Measurements from ENCODE around the gene PHKA2. TPM values are rescaled to one million over a fixed set of nuclear protein-coding genes. Genes with fewer than 3 reads are reported as not detected.
"Not testable (repeated sequence)": the region's sequence is repeated elsewhere in the genome, so short reads cannot be mapped to it uniquely, and the experiment has no call there.

Gene PHKA2
- total RNA-seq, 5 donors from 2014 or later (not counting 1 experiment from before 2014, with no cell fraction given), result 35.0 to 46.0 (median 44.0) TPM

- no peak overlapping the region for H3K27ac Mint-ChIP-seq
- no peak overlapping the region for H3K27ac ChIP-seq (ENCODE audit: low read length)
- no peaks in the 10 kb centered on the region for H3K36me3 Mint-ChIP-seq
- H3K9me3 ChIP-seq, result no peaks in the 10 kb centered on the region
- H3K9me3 Mint-ChIP-seq, result no peaks in the 10 kb centered on the region
- no peaks in the 10 kb centered on the region for H3K27me3 ChIP-seq (replicated peaks in 1 of 2; ENCODE audit: control insufficient read depth in 2 of 2, extremely low read depth in 1 of 2, insufficient read depth in 2 of 2, low read length in 1 of 2)
- ChIA-PET CTCF (no interaction called here), POLR2A (interaction anchor here in 1 of 2 donors (0.7 kb wide), 1 partner anchor 506 kb away, joined by 4 read pairs; no protein-coding TSS in a partner anchor)
- no peak overlapping the region for H3K4me3 Mint-ChIP-seq
- DNase-seq, result no peak
- H3K36me3 ChIP-seq (ENCODE audit: control insufficient read depth in 2 of 2, extremely low read depth in 1 of 2, insufficient read depth in 1 of 2, low read length in 1 of 2), result no peaks in the 10 kb centered on the region
- H3K4me1 Mint-ChIP-seq, result no peaks in the 10 kb centered on the region
- H3K27me3 Mint-ChIP-seq, result peaks cover 0 to 3% of the 10 kb centered on the region in 2 donors
- H3K4me1 ChIP-seq (ENCODE audit: control insufficient read depth in 1 of 2, extremely low read depth in 1 of 2, insufficient read depth in 2 of 2, low read length in 2 of 2), result no peaks in the 10 kb centered on the region
- no peak overlapping the region for H3K4me3 ChIP-seq (ENCODE audit: control insufficient read depth in 1 of 2, extremely low read depth in 1 of 2, low read length in 1 of 2)
- no peak for ATAC-seq (replicated peaks in 1 of 4)
- no CpG with 5 or more reads among the region's 3 CpGs for WGBS (ENCODE audit: insufficient coverage)
Measured at GRCh38 chrX:19017271-19017670, 33.4 kb upstream of the PHKA2 start.

DNA sequence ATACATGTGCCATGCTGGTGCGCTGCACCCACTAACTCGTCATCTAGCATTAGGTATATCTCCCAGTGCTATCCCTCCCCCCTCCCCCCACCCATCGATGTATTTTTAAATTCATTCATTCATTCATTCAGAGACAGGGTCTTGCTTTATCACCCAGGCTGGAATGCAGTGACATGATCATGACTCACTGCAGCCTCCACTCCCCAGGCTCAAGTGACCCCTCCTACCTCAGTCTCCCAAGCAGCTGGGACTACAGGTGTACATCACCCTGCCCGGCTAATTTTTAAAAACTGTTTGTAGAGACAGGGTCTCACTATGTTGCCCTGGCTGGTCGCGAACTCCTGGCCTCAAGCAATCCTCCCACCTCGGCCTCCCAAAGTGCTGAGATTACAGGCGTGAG is 32.7 kb upstream of the PHKA2 start:
- H3K9me3 ChIP-seq; DNase-seq; H3K36me3 Mint-ChIP-seq; H3K27ac ChIP-seq (ENCODE audit: low read length); H3K36me3 ChIP-seq (ENCODE audit: control insufficient read depth in 2 of 2, extremely low read depth in 1 of 2, insufficient read depth in 1 of 2, low read length in 1 of 2); H3K4me3 ChIP-seq (ENCODE audit: control insufficient read depth in 1 of 2, extremely low read depth in 1 of 2, low read length in 1 of 2); H3K4me3 Mint-ChIP-seq; H3K4me1 ChIP-seq (ENCODE audit: control insufficient read depth in 1 of 2, extremely low read depth in 1 of 2, insufficient read depth in 2 of 2, low read length in 2 of 2); H3K4me1 Mint-ChIP-seq; POLR2A ChIA-PET; CTCF ChIA-PET; H3K27me3 Mint-ChIP-seq; H3K27ac Mint-ChIP-seq; ATAC-seq (replicated peaks in 1 of 4); H3K27me3 ChIP-seq (replicated peaks in 1 of 2; ENCODE audit: control insufficient read depth in 2 of 2, extremely low read depth in 1 of 2, insufficient read depth in 2 of 2, low read length in 1 of 2); H3K9me3 Mint-ChIP-seq: not testable (repeated sequence)
- 96% methylated on average over 5 of the region's 8 CpGs for WGBS (ENCODE audit: insufficient coverage)

GRCh38 chrX:19007868-19008267 is 24.0 kb upstream of the PHKA2 start:
- CTCF ChIA-PET, result no interaction called here
- DNase-seq (no peak), ATAC-seq (replicated peaks in 1 of 4) (no peak)
- no peaks in the 10 kb centered on the region for H3K27me3 Mint-ChIP-seq
- no peak overlapping the region for H3K4me3 Mint-ChIP-seq
- H3K4me1 ChIP-seq (ENCODE audit: control insufficient read depth in 1 of 2, extremely low read depth in 1 of 2, insufficient read depth in 2 of 2, low read length in 2 of 2), result no peaks in the 10 kb centered on the region
- no peak overlapping the region for H3K27ac Mint-ChIP-seq
- H3K27me3 ChIP-seq (replicated peaks in 1 of 2; ENCODE audit: control insufficient read depth in 2 of 2, extremely low read depth in 1 of 2, insufficient read depth in 2 of 2, low read length in 1 of 2), result no peaks in the 10 kb centered on the region
- peaks cover 4% of the 10 kb centered on the region for H3K36me3 Mint-ChIP-seq
- POLR2A ChIA-PET, result no interaction called here
- no peak overlapping the region for H3K27ac ChIP-seq (ENCODE audit: low read length)
- no peaks in the 10 kb centered on the region for H3K4me1 Mint-ChIP-seq
- WGBS (ENCODE audit: insufficient coverage), result no CpG with 5 or more reads among the region's 4 CpGs
- no peaks in the 10 kb centered on the region for H3K9me3 ChIP-seq
- no peak overlapping the region for H3K4me3 ChIP-seq (ENCODE audit: control insufficient read depth in 1 of 2, extremely low read depth in 1 of 2, low read length in 1 of 2)
- H3K36me3 ChIP-seq (ENCODE audit: control insufficient read depth in 2 of 2, extremely low read depth in 1 of 2, insufficient read depth in 1 of 2, low read length in 1 of 2), result no peaks in the 10 kb centered on the region
- no peaks in the 10 kb centered on the region for H3K9me3 Mint-ChIP-seq

- ChIA-PET POLR2A (no interaction called here), CTCF (no interaction called here)
- Mint-ChIP-seq H3K27ac (no peak overlapping the region), H3K36me3 (peaks cover 4% of the 10 kb centered on the region), H3K9me3 (no peaks in the 10 kb centered on the region), H3K4me3 (no peak overlapping the region), H3K4me1 (no peaks in the 10 kb centered on the region), H3K27me3 (no peaks in the 10 kb centered on the region)
- Histone ChIP-seq H3K27me3 (replicated peaks in 1 of 2; ENCODE audit: control insufficient read depth in 2 of 2, extremely low read depth in 1 of 2, insufficient read depth in 2 of 2, low read length in 1 of 2) (no peaks in the 10 kb centered on the region), H3K4me3 (ENCODE audit: control insufficient read depth in 1 of 2, extremely low read depth in 1 of 2, low read length in 1 of 2) (no peak overlapping the region), H3K4me1 (ENCODE audit: control insufficient read depth in 1 of 2, extremely low read depth in 1 of 2, insufficient read depth in 2 of 2, low read length in 2 of 2) (no peaks in the 10 kb centered on the region), H3K36me3 (ENCODE audit: control insufficient read depth in 2 of 2, extremely low read depth in 1 of 2, insufficient read depth in 1 of 2, low read length in 1 of 2) (no peaks in the 10 kb centered on the region), H3K27ac (ENCODE audit: low read length) (no peak overlapping the region), H3K9me3 (no peaks in the 10 kb centered on the region)
- DNase-seq, result no peak
- ATAC-seq (replicated peaks in 1 of 4), result no peak
- no CpG with 5 or more reads among the region's 7 CpGs for WGBS (ENCODE audit: insufficient coverage)
Measured at GRCh38 chrX:19007011-19007410, 23.1 kb upstream of the PHKA2 start.

DNA sequence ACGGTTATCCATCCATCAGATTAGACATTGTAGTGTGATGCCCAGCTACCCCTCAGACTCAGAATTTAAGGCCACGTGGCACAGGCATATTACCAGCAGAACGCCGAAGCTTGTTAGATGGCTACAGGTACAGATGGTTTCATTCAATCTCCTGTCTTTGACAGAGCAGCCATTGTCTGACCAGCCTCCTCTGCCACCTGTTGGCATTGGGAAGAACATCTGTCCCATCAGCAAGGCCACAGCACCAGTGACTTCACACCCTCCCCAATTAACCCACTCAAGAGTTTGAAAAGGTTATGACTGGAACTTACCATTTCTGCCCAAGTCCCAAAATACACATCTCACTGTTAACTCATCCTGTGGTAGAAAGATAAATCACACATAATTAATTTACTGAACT is 22.0 kb upstream of the PHKA2 start:
- POLR2A ChIA-PET, result interaction anchor here in 1 of 2 donors (0.6 kb wide), 1 partner anchor 1538 kb away, joined by 5 read pairs; no protein-coding TSS in a partner anchor

DNA sequence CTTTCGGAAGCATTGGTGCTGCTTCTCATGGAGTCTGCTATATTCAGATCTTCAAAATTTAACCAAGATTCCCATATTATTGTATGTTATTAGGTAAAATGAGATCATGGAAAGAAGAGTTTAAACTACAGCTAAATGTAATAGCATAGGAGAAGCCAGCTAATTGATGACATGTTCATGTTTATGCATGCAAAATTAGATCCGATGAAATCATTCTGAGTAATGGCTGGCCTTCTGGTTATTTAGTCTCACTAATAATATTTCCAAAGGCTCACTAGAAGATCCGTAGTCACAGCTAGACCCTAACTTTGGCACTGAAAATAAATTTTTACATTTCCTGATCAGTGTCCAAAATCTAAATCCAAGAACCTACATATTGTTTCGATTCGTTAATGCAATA is 19.8 kb upstream of the PHKA2 start:
- no CpG with 5 or more reads among the region's 5 CpGs for WGBS (ENCODE audit: insufficient coverage)
- no peak for ATAC-seq (replicated peaks in 1 of 4)
- H3K27me3 Mint-ChIP-seq, result no peaks in the 10 kb centered on the region
- no peaks in the 10 kb centered on the region for H3K9me3 ChIP-seq
- no peak overlapping the region for H3K27ac ChIP-seq (ENCODE audit: low read length)
- H3K4me1 Mint-ChIP-seq, result no peaks in the 10 kb centered on the region
- no peaks in the 10 kb centered on the region for H3K4me1 ChIP-seq (ENCODE audit: control insufficient read depth in 1 of 2, extremely low read depth in 1 of 2, insufficient read depth in 2 of 2, low read length in 2 of 2)
- no peaks in the 10 kb centered on the region for H3K27me3 ChIP-seq (replicated peaks in 1 of 2; ENCODE audit: control insufficient read depth in 2 of 2, extremely low read depth in 1 of 2, insufficient read depth in 2 of 2, low read length in 1 of 2)
- CTCF ChIA-PET, result no interaction called here
- H3K4me3 Mint-ChIP-seq, result no peak overlapping the region
- no peak overlapping the region for H3K27ac Mint-ChIP-seq
- H3K36me3 Mint-ChIP-seq, result peaks cover 4% of the 10 kb centered on the region
- no peak overlapping the region for H3K4me3 ChIP-seq (ENCODE audit: control insufficient read depth in 1 of 2, extremely low read depth in 1 of 2, low read length in 1 of 2)
- POLR2A ChIA-PET, result no interaction called here
- DNase-seq, result no peak
- no peaks in the 10 kb centered on the region for H3K36me3 ChIP-seq (ENCODE audit: control insufficient read depth in 2 of 2, extremely low read depth in 1 of 2, insufficient read depth in 1 of 2, low read length in 1 of 2)
- H3K9me3 Mint-ChIP-seq, result no peaks in the 10 kb centered on the region

More for the DNA sequence above, 22.0 kb upstream of the PHKA2 start:
- no CpG with 5 or more reads among the region's 4 CpGs for WGBS (ENCODE audit: insufficient coverage)
- H3K9me3 Mint-ChIP-seq, result no peaks in the 10 kb centered on the region
- Histone ChIP-seq H3K4me3 (ENCODE audit: control insufficient read depth in 1 of 2, extremely low read depth in 1 of 2, low read length in 1 of 2) (no peak overlapping the region), H3K9me3 (no peaks in the 10 kb centered on the region), H3K4me1 (ENCODE audit: control insufficient read depth in 1 of 2, extremely low read depth in 1 of 2, insufficient read depth in 2 of 2, low read length in 2 of 2) (no peaks in the 10 kb centered on the region), H3K36me3 (ENCODE audit: control insufficient read depth in 2 of 2, extremely low read depth in 1 of 2, insufficient read depth in 1 of 2, low read length in 1 of 2) (no peaks in the 10 kb centered on the region), H3K27ac (ENCODE audit: low read length) (no peak overlapping the region), H3K27me3 (replicated peaks in 1 of 2; ENCODE audit: control insufficient read depth in 2 of 2, extremely low read depth in 1 of 2, insufficient read depth in 2 of 2, low read length in 1 of 2) (no peaks in the 10 kb centered on the region)
- H3K36me3 Mint-ChIP-seq, result peaks cover 4% of the 10 kb centered on the region
- no peak overlapping the region for H3K4me3 Mint-ChIP-seq
- CTCF ChIA-PET, result interaction anchor here in 1 of 2 donors (0.6 to 0.7 kb wide), 2 partner anchors 9 to 319 kb away, joined by 4 to 6 read pairs; no protein-coding TSS in a partner anchor
- H3K27ac Mint-ChIP-seq, result no peak overlapping the region
- DNase-seq (peak in 1 of 35 experiments; percentile 6), ATAC-seq (replicated peaks in 1 of 4) (no peak)
- H3K4me1 Mint-ChIP-seq, result no peaks in the 10 kb centered on the region
- no peaks in the 10 kb centered on the region for H3K27me3 Mint-ChIP-seq

- ChIA-PET POLR2A (no interaction called here), CTCF (interaction anchor here in 1 of 2 donors (0.6 kb wide), 1 partner anchor 45 kb away, joined by 4 read pairs; no protein-coding TSS in a partner anchor)
- no peaks in the 10 kb centered on the region for H3K9me3 ChIP-seq
- Mint-ChIP-seq H3K4me3 (no peak overlapping the region), H3K27ac (no peak overlapping the region), H3K36me3 (no peaks in the 10 kb centered on the region), H3K4me1 (no peaks in the 10 kb centered on the region), H3K27me3 (peaks cover 0 to 3% of the 10 kb centered on the region in 2 donors), H3K9me3 (no peaks in the 10 kb centered on the region)
- ATAC-seq (replicated peaks in 1 of 4) (no peak), DNase-seq (no peak)
- H3K27me3 ChIP-seq (replicated peaks in 1 of 2; ENCODE audit: control insufficient read depth in 2 of 2, extremely low read depth in 1 of 2, insufficient read depth in 2 of 2, low read length in 1 of 2), result no peaks in the 10 kb centered on the region
- H3K36me3 ChIP-seq (ENCODE audit: control insufficient read depth in 2 of 2, extremely low read depth in 1 of 2, insufficient read depth in 1 of 2, low read length in 1 of 2), result no peaks in the 10 kb centered on the region
- no peaks in the 10 kb centered on the region for H3K4me1 ChIP-seq (ENCODE audit: control insufficient read depth in 1 of 2, extremely low read depth in 1 of 2, insufficient read depth in 2 of 2, low read length in 2 of 2)
- no CpG with 5 or more reads among the region's 1 CpG for WGBS (ENCODE audit: insufficient coverage)
- no peak overlapping the region for H3K4me3 ChIP-seq (ENCODE audit: control insufficient read depth in 1 of 2, extremely low read depth in 1 of 2, low read length in 1 of 2)
- H3K27ac ChIP-seq (ENCODE audit: low read length), result no peak overlapping the region
Measured at GRCh38 chrX:18998653-18999052, 14.7 kb upstream of the PHKA2 start.
